GM06990 (cell line): Measurements from ENCODE around the gene RAB8A.
"Not testable (repeated sequence)": the region's sequence is repeated elsewhere in the genome, so short reads cannot be mapped to it uniquely, and the experiment has no call there.

Source experiments
- DNase-seq: peaks from one replicate; pipeline ENCODE4 v3.0.0-alpha.2; 2011; ENCODE audit not compliant: insufficient read length; ENCODE audit errors: extremely low read depth
- H3K27me3 ChIP-seq: replicated peaks from 2 replicates; pipeline ENCODE4 v1.6.0; 2011; ENCODE audit warnings: low read length; ENCODE audit not compliant: control insufficient read depth, insufficient read depth
- H3K36me3 ChIP-seq: 2 replicates; pipeline ENCODE4 v1.5.1; 2011; ENCODE audit warnings: low read length; ENCODE audit not compliant: control insufficient read depth, insufficient read depth
- H3K4me3 ChIP-seq: replicated peaks from 2 replicates; pipeline ENCODE4 v1.5.1; 2011; ENCODE audit warnings: low read depth, mild to moderate bottlenecking, control low read depth, low read length
- TF ChIP-seq, protein P1 (sequence below): IDR thresholded peaks from 2 replicates; pipeline ENCODE4 v1.5.1; 2011; ENCODE audit warnings: low read length, control low read depth, mild to moderate bottlenecking, inconsistent platforms; ENCODE audit not compliant: insufficient read depth, poor library complexity, severe bottlenecking

RAB8A gene

DNA sequence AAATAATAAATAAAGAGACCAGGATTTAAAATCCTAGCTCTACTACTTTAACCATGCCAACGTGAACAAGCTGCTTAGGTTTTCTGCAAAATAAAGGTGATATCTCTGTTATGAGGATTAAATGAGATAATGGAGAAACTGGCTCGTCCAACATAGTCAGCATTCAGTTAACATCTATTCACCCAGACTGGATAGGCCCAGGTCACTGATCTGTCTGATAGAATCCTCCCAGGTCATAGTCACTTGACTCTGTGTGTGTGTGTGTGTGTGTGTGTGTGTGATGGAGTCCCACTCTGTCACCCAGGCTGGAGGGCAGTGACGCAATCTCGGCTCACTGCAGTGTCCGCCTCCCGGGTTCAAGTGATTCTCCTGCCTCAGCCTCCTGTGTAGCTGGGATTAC is 12.9 kb upstream of the RAB8A start:
- H3K36me3 ChIP-seq = peaks cover 38% of the 10 kb centered on the region
- no peak for DNase-seq
- TF ChIP-seq, protein P1, sequence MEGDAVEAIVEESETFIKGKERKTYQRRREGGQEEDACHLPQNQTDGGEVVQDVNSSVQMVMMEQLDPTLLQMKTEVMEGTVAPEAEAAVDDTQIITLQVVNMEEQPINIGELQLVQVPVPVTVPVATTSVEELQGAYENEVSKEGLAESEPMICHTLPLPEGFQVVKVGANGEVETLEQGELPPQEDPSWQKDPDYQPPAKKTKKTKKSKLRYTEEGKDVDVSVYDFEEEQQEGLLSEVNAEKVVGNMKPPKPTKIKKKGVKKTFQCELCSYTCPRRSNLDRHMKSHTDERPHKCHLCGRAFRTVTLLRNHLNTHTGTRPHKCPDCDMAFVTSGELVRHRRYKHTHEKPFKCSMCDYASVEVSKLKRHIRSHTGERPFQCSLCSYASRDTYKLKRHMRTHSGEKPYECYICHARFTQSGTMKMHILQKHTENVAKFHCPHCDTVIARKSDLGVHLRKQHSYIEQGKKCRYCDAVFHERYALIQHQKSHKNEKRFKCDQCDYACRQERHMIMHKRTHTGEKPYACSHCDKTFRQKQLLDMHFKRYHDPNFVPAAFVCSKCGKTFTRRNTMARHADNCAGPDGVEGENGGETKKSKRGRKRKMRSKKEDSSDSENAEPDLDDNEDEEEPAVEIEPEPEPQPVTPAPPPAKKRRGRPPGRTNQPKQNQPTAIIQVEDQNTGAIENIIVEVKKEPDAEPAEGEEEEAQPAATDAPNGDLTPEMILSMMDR = no peak
- H3K4me3 ChIP-seq = no peak overlapping the region
- no peaks in the 10 kb centered on the region for H3K27me3 ChIP-seq

DNA sequence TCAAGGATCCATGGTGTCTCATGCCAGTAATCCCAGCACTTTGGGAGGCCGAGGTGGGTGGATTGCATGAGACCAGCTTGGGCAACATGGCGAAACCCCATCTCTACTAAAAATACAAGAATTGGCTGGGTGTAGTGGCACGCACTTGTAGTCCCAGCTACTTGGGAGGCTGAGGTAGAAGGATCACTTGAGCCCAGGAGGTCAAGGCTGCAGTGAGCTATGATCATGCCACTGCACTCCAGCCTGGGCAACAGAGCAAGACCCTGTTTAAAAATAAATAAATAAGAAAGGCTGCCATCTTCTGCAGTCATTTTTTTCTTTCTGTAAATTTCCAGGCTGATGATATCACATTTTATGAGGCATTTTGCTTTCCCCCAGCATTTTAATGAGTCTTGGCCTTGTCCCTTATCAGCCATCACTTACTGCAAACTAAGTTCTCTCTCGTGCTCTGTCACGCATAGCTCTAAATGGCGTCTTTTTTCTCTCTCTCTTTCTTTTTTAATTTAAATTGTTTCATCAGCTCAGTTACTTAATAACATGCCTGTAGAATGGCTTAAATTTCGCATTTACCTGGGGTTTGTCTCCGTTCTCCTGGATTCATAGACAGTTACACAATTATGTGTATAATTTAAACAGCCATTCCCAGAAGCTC is 12.2 kb upstream of the RAB8A start:
- DNase-seq, H3K4me3 ChIP-seq, H3K27me3 ChIP-seq: not testable (repeated sequence)
- peaks cover 38% of the 10 kb centered on the region for H3K36me3 ChIP-seq

DNA sequence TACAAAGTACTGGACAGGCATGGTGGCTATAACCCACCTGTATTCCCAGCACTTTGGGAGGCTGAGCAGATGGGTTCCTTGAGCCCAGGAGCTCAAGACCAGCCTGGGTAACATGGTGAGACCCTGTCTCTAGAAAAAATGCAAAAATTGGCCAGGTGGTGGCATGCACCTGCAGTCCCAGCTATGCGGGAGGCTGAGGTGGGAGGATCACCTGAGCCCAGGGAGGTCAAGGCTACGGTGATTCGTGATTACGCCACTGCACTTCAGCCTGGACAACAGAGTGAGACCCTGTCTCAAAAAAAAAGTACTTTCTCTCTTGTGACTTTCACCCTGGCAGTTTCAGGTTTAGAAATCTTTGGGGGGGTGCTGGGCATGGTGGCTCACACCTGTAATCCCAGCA is 11.2 kb upstream of the RAB8A start:
- Histone ChIP-seq H3K4me3 (no peak overlapping the region), H3K27me3 (no peaks in the 10 kb centered on the region), H3K36me3 (peaks cover 30% of the 10 kb centered on the region)
- TF ChIP-seq, protein P1 = no peak
- DNase-seq = no peak

DNA sequence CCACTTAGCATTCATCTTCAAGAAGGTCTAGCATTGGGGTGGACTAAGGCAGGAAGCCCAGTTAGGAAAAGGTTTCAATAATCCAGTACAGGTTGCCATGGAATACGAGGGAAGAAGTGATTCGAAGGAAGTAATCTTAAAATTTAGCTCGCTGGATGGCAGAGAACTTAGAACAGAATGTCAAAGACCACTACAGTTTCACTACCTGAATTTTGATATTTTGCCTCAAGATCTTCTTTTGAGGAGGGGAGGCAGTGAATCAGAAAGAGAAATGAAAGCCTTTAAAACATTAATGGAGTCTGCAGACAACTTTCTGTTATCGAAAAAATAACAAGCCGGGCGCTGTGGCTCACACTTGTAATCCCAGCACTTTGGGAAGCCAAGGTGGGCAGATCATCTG is 7.0 kb upstream of the RAB8A start:
- Histone ChIP-seq H3K36me3 (peaks cover 14% of the 10 kb centered on the region), H3K27me3 (no peaks in the 10 kb centered on the region), H3K4me3 (no peak overlapping the region)
- TF ChIP-seq, protein P1 = no peak
- no peak for DNase-seq

DNA sequence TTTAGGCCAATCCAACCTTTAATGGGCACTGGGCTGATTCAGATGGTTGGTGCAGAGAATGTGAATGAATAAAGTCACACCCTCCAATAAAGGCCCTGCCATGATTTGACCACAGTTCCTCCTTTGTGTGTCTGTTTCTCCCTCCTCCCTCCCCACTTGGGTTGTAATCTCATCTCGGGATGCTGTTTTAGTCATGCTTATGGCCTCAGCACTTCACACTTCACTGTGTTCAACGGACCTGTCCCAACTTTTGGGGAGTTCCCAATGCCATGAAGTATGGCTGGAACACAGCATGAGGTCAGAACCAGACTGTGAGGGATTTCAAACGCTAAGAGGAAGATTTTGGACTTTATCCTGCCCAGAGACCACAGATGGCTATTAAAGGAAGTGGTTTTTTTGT is 5.6 kb upstream of the RAB8A start:
- H3K4me3 ChIP-seq = no peak overlapping the region
- TF ChIP-seq, protein P1 = no peak
- peaks cover 12% of the 10 kb centered on the region for H3K36me3 ChIP-seq
- H3K27me3 ChIP-seq = no peaks in the 10 kb centered on the region
- DNase-seq = no peak

DNA sequence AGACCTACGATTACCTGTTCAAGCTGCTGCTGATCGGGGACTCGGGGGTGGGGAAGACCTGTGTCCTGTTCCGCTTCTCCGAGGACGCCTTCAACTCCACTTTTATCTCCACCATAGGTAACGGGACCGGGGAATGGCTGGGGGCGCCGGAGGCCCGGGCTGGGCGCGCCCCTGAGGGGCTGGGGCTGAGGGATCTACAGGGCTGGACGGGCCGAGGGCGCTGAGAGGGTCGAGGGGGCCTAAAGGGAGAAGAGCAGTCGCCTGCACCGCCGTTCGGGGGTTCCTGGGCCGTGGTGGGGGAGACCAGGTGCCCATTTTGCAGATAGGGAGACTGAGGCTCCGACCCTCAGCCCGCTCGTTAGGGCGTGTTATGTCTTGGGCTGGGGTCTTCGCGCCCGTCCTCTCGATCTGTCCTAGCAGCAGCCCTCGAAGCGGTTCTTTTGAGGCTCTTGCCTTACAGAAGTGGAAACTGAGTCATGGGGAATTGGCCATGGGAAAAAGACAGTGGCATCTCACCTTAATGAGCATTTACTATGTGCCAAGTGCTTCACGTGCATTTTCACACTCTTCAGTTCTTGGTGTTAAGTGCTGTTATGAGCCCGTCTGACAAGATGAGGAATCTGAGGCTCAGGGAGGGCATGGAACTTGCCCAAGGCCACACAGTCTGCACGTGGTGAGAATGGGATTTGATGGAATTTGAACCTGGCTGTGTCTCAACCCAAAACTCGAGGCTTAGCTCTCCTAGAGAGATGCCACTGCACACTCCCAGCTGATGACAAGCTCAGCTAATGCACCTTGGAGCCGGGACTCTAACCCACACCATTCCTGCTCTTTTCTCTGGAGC is 442 bp downstream of the RAB8A start:
- Histone ChIP-seq H3K27me3 (no peaks in the 10 kb centered on the region), H3K36me3 (peaks cover 3% of the 10 kb centered on the region), H3K4me3 (peak overlapping the region; percentile 100)
- TF ChIP-seq, protein P1 = no peak
- no peak for DNase-seq
